ENCODE measurements around the gene TMCC3.

DNA sequence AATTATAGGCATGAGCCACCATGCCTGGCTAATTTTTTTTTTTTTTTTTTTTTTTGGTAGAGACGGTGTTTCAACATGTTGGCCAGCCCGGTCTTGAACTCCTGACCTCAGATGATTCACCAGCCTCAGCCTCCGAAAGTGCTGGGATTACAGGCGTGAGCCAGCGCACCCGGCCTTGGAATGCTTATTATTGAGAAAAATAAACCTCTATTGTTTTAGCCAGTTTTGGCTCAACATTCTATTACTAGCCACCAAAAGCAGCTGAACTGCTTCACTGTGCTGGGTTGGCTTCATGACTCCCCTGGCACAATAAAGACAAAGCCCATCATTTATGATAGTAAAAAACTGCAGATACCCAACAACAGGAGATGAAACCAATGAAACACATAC is 97.2 kb downstream of the TMCC3 start:
- TF ChIP-seq, protein P1, sequence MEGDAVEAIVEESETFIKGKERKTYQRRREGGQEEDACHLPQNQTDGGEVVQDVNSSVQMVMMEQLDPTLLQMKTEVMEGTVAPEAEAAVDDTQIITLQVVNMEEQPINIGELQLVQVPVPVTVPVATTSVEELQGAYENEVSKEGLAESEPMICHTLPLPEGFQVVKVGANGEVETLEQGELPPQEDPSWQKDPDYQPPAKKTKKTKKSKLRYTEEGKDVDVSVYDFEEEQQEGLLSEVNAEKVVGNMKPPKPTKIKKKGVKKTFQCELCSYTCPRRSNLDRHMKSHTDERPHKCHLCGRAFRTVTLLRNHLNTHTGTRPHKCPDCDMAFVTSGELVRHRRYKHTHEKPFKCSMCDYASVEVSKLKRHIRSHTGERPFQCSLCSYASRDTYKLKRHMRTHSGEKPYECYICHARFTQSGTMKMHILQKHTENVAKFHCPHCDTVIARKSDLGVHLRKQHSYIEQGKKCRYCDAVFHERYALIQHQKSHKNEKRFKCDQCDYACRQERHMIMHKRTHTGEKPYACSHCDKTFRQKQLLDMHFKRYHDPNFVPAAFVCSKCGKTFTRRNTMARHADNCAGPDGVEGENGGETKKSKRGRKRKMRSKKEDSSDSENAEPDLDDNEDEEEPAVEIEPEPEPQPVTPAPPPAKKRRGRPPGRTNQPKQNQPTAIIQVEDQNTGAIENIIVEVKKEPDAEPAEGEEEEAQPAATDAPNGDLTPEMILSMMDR (IDR thresholded peaks at IDR 0.05), result no peak
- no peak for TF ChIP-seq POLR2A (IDR thresholded peaks at IDR 0.05)

Measured in vagina (tissue), 2 donors.